Anterior cingulate cortex (tissue), 58 donors: ENCODE data around the gene CREBRF.
A peak's percentile ranks its signal among the peaks of the same experiment; 100 is the strongest.

ENCODE experiments used
- DNase-seq, 58 donors: peaks; one replicate each; lab custom pipeline; 2025; lab: John Stamatoyannopoulos, UW

Gene CREBRF

DNA sequence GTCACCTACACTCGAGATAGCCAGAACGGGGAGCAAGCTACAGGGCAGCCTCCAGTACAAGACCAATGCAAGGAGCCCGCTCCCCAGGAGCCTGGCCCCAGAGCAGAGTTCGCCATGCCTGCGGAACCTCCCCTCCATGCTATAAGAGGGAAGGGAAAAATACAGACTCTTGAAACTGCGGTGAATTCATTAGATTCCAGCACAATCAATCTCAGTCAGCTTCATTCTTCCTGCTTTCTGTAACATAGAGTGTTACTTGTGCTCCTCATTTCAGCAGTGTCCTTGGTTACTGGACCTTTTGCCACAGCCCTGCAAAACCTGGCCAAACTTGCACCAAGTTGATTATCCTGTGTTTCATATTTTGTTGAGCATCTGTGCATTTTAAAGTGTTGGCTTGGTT lies 22.2 kb upstream of the CREBRF start:
- no peak for DNase-seq

DNA sequence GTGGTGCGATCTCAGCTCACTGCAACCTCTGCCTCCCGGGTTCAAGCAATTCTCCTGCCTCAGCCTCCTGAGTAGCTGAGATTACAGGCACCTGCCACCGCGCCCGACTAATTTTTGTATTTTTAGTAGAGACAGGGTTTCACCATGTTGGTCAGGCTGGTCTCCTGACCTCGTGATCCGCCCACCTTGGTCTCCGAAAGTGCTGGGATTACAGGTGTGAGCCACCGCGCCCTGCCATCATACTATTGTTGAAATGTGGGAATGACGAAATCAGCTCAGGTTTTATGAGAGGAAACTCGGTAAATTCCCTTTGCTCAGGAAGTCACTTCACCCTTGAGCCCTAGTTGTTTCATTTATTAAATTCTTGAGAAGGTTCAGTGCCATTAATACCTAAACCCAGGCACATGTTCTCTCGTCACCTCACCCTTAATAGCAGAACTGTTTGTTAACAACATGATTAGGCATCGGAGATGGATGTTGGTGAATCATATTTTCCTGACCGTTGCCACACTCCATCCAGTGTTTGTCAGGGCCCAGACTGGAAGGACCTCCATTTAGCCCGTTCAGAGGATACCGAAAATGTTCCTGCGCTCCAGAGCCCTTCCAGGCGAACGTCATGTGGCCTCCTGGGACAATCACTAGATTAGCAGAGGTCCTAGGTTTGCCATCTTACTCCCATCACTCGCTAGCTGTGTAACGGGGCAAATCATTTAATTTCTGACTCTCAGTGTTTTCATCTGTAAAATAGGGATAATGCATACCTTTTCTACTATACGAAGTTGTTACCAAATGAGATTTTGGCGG lies 20.0 kb upstream of the CREBRF start:
- no peak for DNase-seq

DNA sequence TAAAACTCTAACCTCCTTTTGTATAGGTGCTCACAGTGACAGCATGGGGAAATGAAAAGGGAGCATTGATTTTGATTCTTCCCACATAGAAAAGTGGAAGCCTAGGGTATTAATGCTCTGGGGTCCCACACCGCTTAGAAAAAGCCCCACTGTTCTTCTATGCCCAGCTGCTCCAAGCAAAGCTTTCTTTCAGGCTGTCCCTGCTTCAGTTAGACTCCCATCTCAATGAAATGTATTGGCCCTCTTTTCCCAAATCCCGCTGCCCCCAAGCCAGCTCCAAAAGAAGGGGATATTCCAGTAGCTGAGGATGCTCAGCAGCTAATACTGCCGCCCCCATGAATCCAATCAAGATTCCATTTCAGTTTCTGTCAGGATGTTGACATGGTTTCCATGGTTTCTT lies 17.0 kb upstream of the CREBRF start:
- peak in 1 of 58 donors; percentile 7 for DNase-seq

DNA sequence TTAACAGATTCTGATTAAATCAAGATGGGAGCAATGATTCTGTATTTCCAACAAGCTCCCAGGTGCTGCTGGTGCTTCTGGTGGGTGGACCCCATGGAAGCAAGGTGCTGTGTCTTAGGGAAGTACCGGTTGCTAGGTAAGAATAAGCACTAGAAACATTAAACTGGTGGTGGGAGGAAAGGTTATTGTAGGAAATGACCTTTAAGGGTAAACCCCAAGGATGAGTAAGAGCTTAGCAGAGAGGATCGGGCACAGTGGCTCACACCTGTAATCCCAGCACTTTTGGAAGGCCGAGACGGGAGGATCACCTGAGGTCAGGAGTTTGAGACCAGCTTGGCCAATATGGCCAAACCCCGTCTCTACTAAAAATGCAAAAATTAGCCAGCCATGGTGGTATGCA lies 16.2 kb upstream of the CREBRF start:
- no peak for DNase-seq

DNA sequence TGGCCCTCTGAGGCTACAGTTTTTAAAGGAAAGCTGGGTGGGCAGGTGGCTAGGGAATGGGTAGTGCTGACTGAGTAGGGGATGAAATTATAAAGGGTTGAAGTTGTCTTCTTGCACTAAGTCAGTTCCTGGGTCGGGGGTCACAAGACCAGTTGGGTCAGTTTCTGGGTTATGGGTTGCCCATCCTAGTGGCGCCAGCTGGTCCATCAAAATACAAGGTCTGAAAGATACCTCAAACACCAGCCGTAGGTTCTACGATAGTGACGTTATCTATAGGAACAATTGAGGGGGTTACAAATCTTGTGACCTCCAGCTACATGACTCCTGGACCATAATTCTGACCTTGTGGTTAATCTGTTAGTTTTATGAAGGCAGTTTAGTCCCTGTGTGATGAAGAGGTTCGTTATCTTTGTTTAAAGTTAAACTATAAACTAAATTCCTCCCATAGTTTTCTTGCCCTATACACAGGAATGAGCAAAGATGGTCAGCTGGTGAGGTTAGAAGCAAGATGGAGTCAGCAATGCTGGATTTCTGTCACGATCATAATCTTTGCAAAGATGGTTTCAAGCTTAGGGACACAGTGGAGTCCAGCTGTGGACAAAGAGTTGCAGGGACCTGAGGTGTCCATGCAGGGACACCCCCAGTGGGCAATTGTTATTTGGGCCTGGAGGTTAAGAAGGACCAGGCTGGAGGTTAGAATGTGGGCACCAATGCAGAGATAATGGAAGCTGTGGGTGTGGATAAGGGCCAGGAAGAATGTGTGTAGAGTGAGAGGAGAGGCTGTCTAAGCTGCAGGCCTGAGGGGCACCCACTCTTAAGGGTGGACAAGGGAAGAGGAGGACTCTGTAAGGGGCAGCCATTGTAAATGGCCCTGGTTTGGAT lies 14.0 kb upstream of the CREBRF start:
- no peak for DNase-seq

DNA sequence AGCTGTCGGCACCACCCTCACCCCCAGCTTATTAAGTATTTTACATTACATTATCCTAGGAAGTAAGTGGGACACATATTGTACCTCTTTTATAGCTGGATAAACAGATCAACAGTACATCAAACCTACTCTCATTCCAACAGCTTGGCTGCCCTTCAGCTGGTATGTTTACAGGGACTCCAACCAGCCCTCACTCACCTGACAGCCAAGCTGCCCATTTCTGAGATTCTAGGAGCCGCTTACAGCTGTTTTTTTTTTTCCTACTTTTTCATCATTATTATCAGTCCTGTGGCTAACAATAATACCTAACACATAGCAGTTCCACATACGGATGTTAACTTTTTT lies 13.4 kb upstream of the CREBRF start:
- DNase-seq: no peak

DNA sequence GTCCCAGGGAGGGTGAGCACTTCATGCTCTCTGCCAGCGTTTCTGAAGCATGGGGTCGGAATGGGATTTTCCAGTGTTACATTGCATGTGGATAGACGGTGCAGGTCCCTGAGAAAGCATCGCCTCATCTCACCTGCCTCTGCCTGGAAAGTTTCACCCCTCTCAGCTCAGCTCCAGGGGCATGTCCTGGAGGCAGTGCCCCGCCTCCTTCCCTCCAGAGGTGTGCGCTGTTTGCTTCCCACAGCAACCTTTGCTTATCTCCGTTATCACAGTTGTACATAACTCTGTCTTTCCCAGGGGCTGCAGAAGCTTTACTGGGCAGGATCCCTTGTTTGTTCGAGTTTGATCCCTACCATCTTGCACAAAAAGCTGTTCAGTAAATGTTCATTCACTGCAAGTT lies 10.7 kb upstream of the CREBRF start:
- no peak for DNase-seq

DNA sequence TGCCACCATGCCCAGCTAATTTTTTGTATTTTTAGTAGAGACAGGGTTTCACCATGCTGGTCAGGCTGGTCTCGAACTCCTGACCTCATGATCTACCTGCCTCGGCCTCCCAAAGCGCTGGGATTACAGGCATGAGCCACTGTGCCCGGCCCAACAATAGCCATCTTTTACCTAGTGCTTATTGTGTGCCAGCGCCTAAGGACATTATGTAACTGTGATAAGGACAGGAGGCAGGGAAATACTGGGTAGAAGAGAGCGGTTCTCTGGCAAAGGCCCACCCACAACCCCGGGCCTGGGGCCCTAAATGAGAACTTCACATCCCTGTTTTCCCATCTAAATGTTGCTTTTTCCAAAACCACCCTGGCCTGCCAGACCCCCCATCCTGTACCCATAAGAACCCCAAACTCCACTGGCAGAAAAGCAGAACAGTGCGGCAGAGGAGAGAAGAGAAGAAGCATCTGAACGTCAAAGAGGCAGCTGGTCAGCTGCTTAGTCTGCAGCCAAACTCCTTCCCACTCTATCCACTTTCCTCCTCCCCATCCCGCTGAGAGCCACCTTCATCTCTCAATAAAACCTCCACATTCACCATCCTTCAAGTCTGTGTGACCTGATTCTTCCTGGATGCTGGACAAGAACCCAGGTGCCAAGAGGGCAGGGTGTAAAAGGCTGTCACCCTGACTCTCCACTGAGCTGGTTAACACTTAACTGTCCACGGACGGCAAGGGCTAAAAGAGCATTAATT lies 8.9 kb upstream of the CREBRF start:
- DNase-seq: peak in 4 of 58 donors; percentile 10 to 42 (median 18)

DNA sequence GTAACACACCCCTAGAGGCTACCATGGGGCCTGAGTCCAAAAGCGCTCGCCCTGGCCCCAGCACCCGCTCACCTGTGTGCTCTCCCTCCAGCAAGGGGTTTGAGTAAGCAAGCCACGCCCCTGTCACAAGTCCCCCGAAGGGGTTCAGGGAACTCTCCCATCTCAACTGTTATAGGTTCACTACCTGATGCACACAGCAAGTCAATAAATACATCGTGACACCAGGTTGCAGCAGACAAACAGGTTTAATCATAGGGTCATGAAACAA lies 8.4 kb upstream of the CREBRF start:
- DNase-seq: no peak

DNA sequence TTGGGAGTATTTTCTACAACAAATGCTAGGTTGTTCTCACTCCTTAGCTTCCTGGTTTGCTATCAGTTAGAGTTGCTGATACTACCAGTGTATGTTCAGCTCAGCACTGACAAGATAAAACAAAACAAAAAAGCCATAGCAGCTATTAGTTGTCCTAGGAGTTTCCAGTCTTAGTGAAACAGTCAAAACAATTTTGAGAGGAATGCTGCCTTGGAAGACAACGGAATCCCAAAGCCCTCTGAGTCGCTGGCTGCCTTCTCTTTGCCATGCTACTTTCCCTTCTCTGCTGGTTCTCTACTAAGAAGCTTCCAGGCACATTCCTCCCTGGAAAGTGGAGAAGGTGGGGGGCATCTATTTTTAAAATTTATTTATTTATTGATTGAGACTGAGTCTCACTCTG lies 5.4 kb upstream of the CREBRF start:
- no peak for DNase-seq

DNA sequence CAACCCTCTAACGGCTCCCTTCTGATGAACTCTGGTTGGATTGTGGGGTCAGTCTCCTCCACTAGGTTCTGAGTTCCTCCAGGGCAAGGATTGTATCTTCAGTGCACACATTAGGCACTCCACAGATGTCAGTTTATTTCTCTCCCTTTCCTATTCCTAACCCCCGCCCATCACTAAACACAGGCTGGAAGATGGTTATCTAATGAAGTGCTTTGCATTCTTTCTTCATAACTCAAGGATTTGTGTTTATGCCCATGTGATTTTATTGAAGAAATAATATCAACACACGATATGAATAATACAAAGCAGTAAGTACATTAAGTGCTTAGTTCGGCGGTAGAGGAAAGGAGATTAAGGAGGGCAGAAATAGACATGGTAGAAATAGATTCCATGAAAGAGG lies 4.4 kb upstream of the CREBRF start:
- no peak for DNase-seq

DNA sequence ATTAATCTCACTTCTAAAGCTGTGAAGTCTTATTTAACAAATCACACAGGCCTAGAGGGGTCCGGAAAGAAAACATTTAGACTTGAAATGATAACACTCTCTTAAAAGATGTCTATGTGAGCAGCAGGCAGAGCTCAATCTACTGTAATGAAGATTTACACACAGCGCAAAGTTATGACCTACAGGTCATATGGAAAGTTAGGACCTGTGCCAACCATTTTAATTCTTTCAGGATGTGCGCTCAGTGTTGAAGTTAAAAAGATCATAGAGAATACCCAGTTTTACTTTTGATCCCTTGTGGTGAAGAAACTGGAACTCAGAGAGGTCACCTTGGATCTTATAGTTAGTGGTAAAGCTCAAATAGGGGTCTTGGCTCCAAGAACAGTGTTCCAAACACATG lies 3.1 kb upstream of the CREBRF start:
- no peak for DNase-seq

DNA sequence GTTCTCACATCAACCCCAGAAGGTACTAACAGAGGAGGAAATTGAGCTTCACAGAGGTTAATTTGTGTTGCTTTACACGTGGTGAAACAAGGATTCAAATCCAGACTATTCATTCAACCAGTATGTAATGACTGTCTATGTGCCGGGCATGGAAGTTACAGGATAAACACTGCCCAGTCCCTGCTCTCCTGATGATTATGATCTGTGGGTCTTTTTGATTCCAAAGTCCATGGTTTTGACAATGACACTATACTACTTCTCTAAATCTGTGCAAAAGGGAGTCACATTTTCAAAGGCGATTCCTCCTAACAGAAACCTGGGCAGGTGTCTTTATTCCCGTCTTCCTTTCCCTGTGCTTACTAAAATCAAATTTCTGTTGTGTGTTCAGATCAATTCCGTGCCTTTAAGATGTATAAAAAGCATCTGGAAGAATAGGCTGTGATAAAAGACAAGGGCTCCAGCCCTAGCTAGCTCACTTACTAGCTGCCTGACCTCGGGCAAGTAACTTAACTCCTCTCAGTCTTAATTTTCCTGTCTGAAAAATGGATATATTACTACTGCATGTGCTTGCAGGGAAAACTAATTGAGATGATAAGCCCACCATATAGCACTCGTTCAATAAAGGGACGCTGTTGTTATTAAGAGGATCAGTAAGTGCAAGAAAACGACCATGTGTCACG lies 970 bp upstream of the CREBRF start:
- DNase-seq: no peak

DNA sequence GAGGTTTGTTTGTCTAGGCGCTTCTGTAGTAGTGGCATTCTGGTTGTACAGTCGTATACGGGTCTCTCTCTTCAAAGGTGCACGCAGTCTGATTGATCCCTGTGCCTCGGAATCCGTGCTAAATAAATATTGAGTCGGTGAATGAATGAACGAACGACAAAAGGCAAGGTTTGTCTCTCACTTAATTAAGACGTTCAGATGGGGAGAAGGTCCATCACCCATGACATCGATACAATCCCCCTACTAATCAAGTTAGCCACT lies 500 bp upstream of the CREBRF start:
- no peak for DNase-seq

DNA sequence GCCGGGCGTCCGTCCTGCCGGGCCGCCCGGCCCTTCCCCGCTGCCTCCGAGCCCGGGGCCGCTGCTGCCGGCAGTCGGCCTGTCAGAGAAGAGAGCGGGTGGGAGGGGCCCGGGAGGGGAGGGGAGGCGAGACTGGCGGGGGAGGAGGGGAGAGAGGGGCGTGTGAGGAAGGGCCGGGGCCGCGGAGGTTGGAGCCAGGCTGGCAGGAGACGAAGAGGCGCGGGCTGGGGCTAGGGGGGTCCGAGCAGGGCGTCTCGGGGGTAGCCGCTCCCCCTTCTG lies 570 bp downstream of the CREBRF start:
- peak in 3 of 58 donors; percentile 82 to 87 (median 83) for DNase-seq

DNA sequence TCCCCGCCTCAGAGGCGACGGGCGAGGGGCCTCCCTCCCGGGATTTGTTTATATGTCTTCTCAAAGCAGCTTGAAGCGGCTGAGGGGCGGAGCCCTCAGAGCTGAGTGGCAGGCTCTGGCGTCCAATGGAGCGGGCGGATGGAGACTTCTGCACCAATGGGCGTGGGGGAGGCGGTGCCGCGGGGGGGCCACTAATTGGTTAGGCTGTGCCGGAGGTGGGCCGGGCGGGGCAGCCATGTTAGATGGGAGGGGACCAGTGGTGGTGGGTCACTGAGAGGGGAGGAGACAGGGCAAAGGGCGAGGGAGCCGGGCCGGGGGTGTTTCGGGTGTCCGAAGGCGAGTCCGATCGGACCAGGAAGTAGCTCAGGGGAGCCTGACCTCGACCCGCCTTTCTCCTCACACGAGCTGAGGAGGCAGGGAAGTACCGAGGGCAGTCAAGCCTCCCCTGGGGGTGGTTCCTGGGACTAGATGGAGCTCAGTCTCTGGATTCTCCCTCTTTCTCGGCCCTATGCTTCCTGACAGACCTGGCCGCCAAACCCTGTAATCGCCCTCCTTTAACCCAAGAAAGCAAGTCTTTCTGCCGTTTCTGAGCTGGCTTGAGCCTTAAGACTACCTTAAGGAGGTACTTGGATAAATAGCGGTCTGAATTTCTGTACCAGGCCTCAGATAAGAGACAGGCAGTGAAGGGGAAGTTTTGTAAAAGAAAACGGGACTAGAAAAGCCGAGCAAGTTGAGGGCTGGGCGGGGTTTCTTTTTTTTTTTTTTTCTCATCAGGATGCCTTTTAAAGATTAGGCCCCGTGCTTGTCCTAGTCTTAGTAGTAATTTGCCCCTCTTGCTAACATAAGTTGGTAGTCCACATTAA lies 1.1 kb downstream of the CREBRF start:
- peak; percentile 66 to 99 (median 98) for DNase-seq

DNA sequence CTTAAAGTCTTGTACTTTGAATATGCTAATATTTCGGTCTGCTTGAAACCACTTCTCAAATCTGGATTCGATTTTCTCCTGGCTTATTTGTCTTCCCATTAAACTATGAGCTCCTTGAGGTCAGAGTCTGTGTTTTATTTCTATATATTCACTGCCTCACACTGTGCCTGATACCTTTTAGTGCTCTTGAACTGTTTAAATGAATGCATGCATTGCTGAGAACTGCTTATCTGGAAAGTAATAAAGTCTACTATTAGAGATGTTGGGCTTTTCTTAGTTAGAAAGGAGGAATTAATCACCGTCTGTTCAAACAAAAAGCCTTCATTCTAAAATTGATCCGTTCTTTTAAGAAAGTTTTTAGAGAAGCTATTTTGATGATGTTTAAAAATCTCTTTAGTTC lies 6.0 kb downstream of the CREBRF start:
- no peak for DNase-seq

DNA sequence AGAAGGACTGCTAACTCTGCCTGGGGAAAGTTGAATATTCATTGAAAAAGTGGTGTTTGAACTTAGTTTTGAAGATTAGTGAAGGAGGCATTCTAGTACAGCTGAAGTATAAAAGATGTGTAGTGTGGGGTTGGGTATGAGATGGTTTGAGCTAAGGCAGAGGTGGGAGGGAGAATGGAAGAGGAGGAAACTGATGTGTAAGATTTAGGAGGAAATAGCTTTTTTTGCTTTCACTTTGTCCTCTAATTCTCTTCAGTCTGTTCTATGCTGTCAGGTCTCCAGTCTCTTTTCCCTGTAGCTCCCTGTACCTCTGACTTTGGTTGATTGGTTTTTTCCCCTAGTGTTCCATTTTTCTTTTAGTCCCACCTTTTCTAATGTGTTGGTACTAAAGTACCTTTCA lies 9.0 kb downstream of the CREBRF start:
- no peak for DNase-seq

DNA sequence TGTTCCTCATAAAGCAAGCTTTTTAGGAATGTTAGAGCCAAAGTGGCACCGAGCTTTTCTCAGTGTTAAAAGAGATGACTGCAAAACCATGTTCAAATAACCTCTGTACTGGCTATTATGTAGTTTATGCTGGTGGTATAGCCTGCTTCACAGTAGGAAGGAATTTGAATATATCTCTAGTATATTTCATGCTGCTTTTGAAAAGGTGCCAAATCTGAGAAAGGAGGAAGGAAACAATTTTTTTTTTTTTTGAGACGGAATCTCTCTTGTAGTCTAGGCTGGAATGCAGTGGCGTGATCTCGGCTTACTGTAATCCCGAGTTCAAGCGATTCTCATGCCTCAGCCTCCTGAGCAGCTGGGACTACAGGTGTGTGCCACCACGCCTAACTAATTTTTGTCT lies 13.5 kb downstream of the CREBRF start:
- no peak for DNase-seq

DNA sequence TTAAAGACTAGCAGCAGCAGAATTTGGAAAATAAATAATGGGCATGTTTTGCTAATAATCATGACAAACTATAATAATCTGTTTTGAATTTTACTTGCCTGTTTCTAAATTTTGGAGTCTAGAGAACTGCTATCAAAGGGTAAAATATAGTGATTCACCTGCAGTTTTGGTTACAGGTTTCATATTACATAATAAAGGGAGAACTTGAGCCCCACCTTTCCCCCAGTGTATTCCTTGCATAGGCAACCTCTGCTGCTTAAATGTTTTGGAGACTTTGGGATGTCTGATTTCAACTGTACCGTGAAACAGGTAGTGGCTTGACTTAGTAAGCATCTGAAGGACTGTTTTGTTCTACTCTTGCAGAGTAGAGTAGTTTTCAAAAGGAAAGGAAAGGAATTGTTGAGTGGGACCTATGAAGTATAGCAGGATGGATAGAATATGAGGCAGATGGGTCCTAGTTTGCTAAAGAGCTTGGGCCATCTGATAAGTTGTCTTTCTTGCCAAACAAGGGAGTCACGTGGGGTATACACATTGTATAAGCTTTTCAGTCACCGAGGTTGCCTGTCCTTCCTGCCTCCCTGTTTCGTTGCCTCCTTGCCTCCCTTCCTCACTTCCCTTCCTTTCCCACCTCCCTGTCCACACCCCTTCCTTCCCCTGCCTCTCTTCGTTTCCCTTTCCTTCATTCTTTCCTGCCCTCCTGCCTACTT lies 19.1 kb downstream of the CREBRF start:
- no peak for DNase-seq
